Fibroblast of lung (primary cell): ENCODE data around the gene ADIPOQ. TPM values are rescaled to one million over a fixed set of nuclear protein-coding genes. Genes with fewer than 3 reads are reported as not detected.
"Not testable (repeated sequence)": the region's sequence is repeated elsewhere in the genome, so short reads cannot be mapped to it uniquely, and the experiment has no call there.

Experiments
- DNase-seq, 2 donors: peaks; one replicate each; pipeline versions ENCODE4 v3.0.0 to v3.0.0-alpha.2; 2010; ENCODE audit warnings: low read depth in 2 of 2
- H2AFZ ChIP-seq: 2 replicates; pipeline ENCODE4 v1.5.1; 2012; ENCODE audit warnings: low read length, control low read depth, inconsistent platforms
- H3K27ac ChIP-seq: 2 replicates; pipeline ENCODE4 v1.5.1; 2011; ENCODE audit warnings: low read length, control low read depth; ENCODE audit not compliant: insufficient read depth
- H3K27me3 ChIP-seq: 2 replicates; pipeline ENCODE4 v1.5.1; 2011; ENCODE audit warnings: mild to moderate bottlenecking, low read length; ENCODE audit not compliant: control insufficient read depth, insufficient read depth
- H3K36me3 ChIP-seq: 2 replicates; pipeline ENCODE4 v1.5.1; 2011; ENCODE audit warnings: low read length; ENCODE audit not compliant: control insufficient read depth, insufficient read depth
- H3K4me1 ChIP-seq: 2 replicates; pipeline ENCODE4 v1.5.1; 2011; ENCODE audit warnings: low read length; ENCODE audit not compliant: control insufficient read depth, insufficient read depth; ENCODE audit errors: extremely low read depth
- H3K4me2 ChIP-seq: 2 replicates; pipeline ENCODE4 v1.5.1; 2011; ENCODE audit warnings: low read length, control low read depth; ENCODE audit not compliant: insufficient read depth; ENCODE audit errors: extremely low read depth
- H3K4me3 ChIP-seq, 4 experiments: fragments of 200-600 bp in 1 of 4; sonication (generic) in 1 of 4; replicated peaks in 1 of 4; 2 replicates each; pipeline ENCODE4 v1.5.1; 2011 to 2016; ENCODE audit warnings: low read length in 4 of 4, low read depth in 3 of 4, mild to moderate bottlenecking in 3 of 4, control low read depth in 2 of 4, inconsistent platforms in 1 of 4, mixed read lengths in 1 of 4; ENCODE audit not compliant: insufficient read depth in 1 of 4; ENCODE audit errors: control extremely low read depth in 1 of 4
- H3K79me2 ChIP-seq: 2 replicates; pipeline ENCODE4 v1.5.1; 2012; ENCODE audit warnings: mild to moderate bottlenecking, low read length, inconsistent platforms; ENCODE audit not compliant: control insufficient read depth, insufficient read depth
- H3K9ac ChIP-seq: 2 replicates; pipeline ENCODE4 v1.5.1; 2011; ENCODE audit warnings: mild to moderate bottlenecking, low read length, control low read depth; ENCODE audit not compliant: insufficient read depth
- H3K9me3 ChIP-seq: 2 replicates; pipeline ENCODE4 v1.5.1; 2012; ENCODE audit warnings: low read depth, low read length; ENCODE audit not compliant: control insufficient read depth, insufficient read depth
- H4K20me1 ChIP-seq: 2 replicates; pipeline ENCODE4 v1.5.1; 2011; ENCODE audit warnings: low read length; ENCODE audit not compliant: control insufficient read depth, insufficient read depth; ENCODE audit errors: extremely low read depth
- CTCF ChIP-seq, 2 donors: IDR thresholded peaks in 1 of 2; conservative IDR thresholded peaks in 1 of 2; 1 replicate in 1 of 2; 2 replicates in 1 of 2; pipeline ENCODE4 v1.5.1; 2011 to 2012; ENCODE audit warnings: low read length in 2 of 2, control low read depth in 1 of 2, inconsistent platforms in 1 of 2, low read depth in 1 of 2, mild to moderate bottlenecking in 1 of 2
- EZH2 ChIP-seq: IDR thresholded peaks from 2 replicates; pipeline ENCODE4 v1.5.1; 2012; ENCODE audit warnings: low read length, control low read depth, mild to moderate bottlenecking; ENCODE audit errors: missing control alignments
- polyA plus RNA-seq, 2 donors: library from polyadenylated mRNA; depleted of rRNA in 1 of 2; stranded (reverse) in 1 of 2; unstranded in 1 of 2; fragments of >200 nt; gene quantifications; 2 replicates each; pipeline ENCODE4 v1.2.1, GENCODE V29; 2011 to 2012; ENCODE audit warnings: missing spikeins in 1 of 2
- total RNA-seq: library from RNA; depleted of rRNA; stranded (reverse); fragments of >200 nt; gene quantifications from 2 replicates; pipeline ENCODE4 v1.2.1, GENCODE V29; 2014

ADIPOQ gene
- total and polyA plus RNA-seq, 2 donors (not counting 1 experiment from before 2014, with no cell fraction given) = not detected

DNA sequence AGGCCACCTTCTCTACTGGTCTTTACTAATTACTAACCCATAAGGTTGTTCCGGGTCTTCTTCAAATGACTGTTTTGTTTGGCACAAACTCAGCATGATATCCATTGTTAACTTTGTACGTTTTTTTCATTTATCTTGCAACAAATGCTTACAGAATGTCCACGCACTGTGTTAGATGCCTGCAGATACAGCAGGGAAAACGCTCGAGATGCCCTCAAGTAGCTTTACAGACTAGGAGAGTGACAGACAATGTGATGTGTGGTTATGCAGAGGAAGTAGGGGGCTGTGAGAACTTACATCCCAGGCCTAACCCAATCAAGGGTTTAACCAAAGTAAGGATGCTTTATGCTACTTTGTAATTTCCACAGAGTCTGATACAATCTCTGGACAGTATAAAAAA lies 35.3 kb upstream of the ADIPOQ start:
- DNase-seq = no peak
- no peaks in the 10 kb centered on the region for H3K27me3 ChIP-seq
- no peaks in the 10 kb centered on the region for H3K9me3 ChIP-seq
- no peaks in the 10 kb centered on the region for H4K20me1 ChIP-seq
- H3K79me2 ChIP-seq = peaks cover 13% of the 10 kb centered on the region
- H3K9ac ChIP-seq = no peak overlapping the region
- no peaks in the 10 kb centered on the region for H3K4me1 ChIP-seq
- H3K4me2 ChIP-seq = peak overlapping the region; percentile 76
- H2AFZ ChIP-seq = no peak overlapping the region
- no peak for TF ChIP-seq EZH2
- TF ChIP-seq CTCF (conservative IDR thresholded peaks at IDR 0.05 in 1 of 2, IDR thresholded peaks at IDR 0.05 in 1 of 2; ENCODE audit: low read depth in 1 of 2, low read length in 2 of 2) = no peak
- H3K27ac ChIP-seq = no peak overlapping the region
- peaks cover 2% of the 10 kb centered on the region for H3K36me3 ChIP-seq
- peak overlapping the region in 2 of 4 experiments; percentile 57 to 75 for H3K4me3 ChIP-seq

GRCh38 chr3:186810336-186810996 lies 32.0 kb upstream of the ADIPOQ start:
- Histone ChIP-seq H3K4me2 (no peak overlapping the region), H3K9me3 (no peaks in the 10 kb centered on the region), H3K4me3 (no peak overlapping the region), H3K4me1 (no peaks in the 10 kb centered on the region), H3K27me3 (no peaks in the 10 kb centered on the region), H4K20me1 (no peaks in the 10 kb centered on the region), H2AFZ (no peak overlapping the region), H3K27ac (no peak overlapping the region), H3K9ac (no peak overlapping the region), H3K79me2 (peaks cover 7% of the 10 kb centered on the region), H3K36me3 (no peaks in the 10 kb centered on the region)
- TF ChIP-seq EZH2 = no peak
- no peak for TF ChIP-seq CTCF (conservative IDR thresholded peaks at IDR 0.05 in 1 of 2, IDR thresholded peaks at IDR 0.05 in 1 of 2; ENCODE audit: low read depth in 1 of 2, low read length in 2 of 2)
- no peak for DNase-seq

- not testable (repeated sequence) for H2AFZ ChIP-seq, DNase-seq, H3K27ac ChIP-seq, H3K27me3 ChIP-seq, H4K20me1 ChIP-seq, H3K9ac ChIP-seq, H3K9me3 ChIP-seq, H3K4me1 ChIP-seq, H3K36me3 ChIP-seq, H3K79me2 ChIP-seq, H3K4me2 ChIP-seq, H3K4me3 ChIP-seq
Measured at GRCh38 chr3:186811313-186811712, 31.2 kb upstream of the ADIPOQ start.
